Superior temporal gyrus (tissue), 1 donor: Measurements from ENCODE around the gene NPRL2.
A peak's percentile ranks its signal among the peaks of the same experiment; 100 is the strongest.

ENCODE experiments used
- DNase-seq: peaks from one replicate; pipeline ENCODE4 v3.0.0-alpha.2; 2016; ENCODE audit errors: extremely low spot score

NPRL2 gene

GRCh38 chr3:50373146-50374051 is 22.8 kb upstream of the NPRL2 start:
- DNase-seq, result no peak

- DNase-seq, result no peak
Observed at GRCh38 chr3:50372349-50372748, 21.8 kb upstream of the NPRL2 start.

GRCh38 chr3:50371133-50371685 is 20.6 kb upstream of the NPRL2 start:
- no peak for DNase-seq

GRCh38 chr3:50370594-50370993 is 20.0 kb upstream of the NPRL2 start:
- peak; percentile 56 for DNase-seq

GRCh38 chr3:50369012-50369670 is 18.6 kb upstream of the NPRL2 start:
- DNase-seq, result no peak

GRCh38 chr3:50365842-50366220 is 15.3 kb upstream of the NPRL2 start:
- DNase-seq, result no peak

- DNase-seq, result peak; percentile 48
Observed at GRCh38 chr3:50365080-50365841, 14.7 kb upstream of the NPRL2 start.

GRCh38 chr3:50364573-50365079 is 14.1 kb upstream of the NPRL2 start:
- DNase-seq, result no peak

- no peak for DNase-seq
Observed at GRCh38 chr3:50359760-50360110, 9.2 kb upstream of the NPRL2 start.

GRCh38 chr3:50358911-50359759 is 8.6 kb upstream of the NPRL2 start, which contains the start of gene TMEM115:
Gene TMEM115 (minus strand): TSS chr3:50359521. CDS start chr3:50359063, 458 bp downstream.
- DNase-seq, result peak; percentile 100

GRCh38 chr3:50358355-50358910 is 7.9 kb upstream of the NPRL2 start:
- DNase-seq, result no peak

GRCh38 chr3:50357481-50357880 is 6.9 kb upstream of the NPRL2 start:
- no peak for DNase-seq

- no peak for DNase-seq
Observed at GRCh38 chr3:50356553-50356952, 6.0 kb upstream of the NPRL2 start.

- DNase-seq, result no peak
Observed at GRCh38 chr3:50355829-50356552, 5.4 kb upstream of the NPRL2 start.

- no peak for DNase-seq
Observed at GRCh38 chr3:50354850-50355249, 4.3 kb upstream of the NPRL2 start.

- DNase-seq, result no peak
Observed at GRCh38 chr3:50354186-50354764, 3.7 kb upstream of the NPRL2 start.

- no peak for DNase-seq
Observed at GRCh38 chr3:50353245-50354004, 2.9 kb upstream of the NPRL2 start.

- DNase-seq, result no peak
Observed at GRCh38 chr3:50352781-50353180, 2.2 kb upstream of the NPRL2 start.

GRCh38 chr3:50351323-50351697 is 735 bp upstream of the NPRL2 start:
- no peak for DNase-seq
